Measurements from ENCODE around the gene A4GNT. TPM values are rescaled to one million over a fixed set of nuclear protein-coding genes. Genes with fewer than 3 reads are reported as not detected.
A peak's percentile ranks its signal among the peaks of the same experiment; 100 is the strongest.

Gene A4GNT
- 3.1 and 3.4 TPM in 2 replicates for total RNA-seq
- long read RNA-seq, transcript A4GNT-201 (3 exons, 1,771 nt), result major isoform, 6 of 11 reads
- long read RNA-seq, partial matches to known transcripts, result 4 of 11 reads
- long read RNA-seq, other reads (novel, unspliced or antisense), result 1 of 11 reads

DNA sequence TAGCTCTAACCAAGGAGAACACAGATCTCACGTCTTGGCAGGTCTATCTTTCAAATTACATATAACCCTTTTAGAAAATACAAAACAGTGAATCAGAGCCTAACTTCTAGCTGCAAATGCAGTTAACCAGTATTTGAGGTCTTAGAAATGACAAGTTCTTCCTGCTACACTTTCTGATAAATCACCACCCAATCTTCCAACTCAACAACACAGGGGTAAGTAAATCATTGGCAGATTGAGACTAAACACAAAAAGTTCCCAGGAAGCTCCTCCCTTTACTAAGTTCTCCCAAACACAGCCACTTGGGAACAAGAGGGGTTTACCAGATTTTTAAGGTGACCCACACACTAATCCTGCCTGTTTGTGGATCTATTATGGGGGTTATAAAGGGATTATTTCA is at the start of gene A4GNT:
Gene A4GNT (minus strand): TSS at position 152 of the 400 bp plus-strand sequence. CDS start 1,134 bp downstream, outside the sequence.
- H3K36me3 Mint-ChIP-seq (ENCODE audit: insufficient read depth), result no peaks in the 10 kb centered on the region
- peak within 1 kb of the TSS; percentile 68 for H3K27ac Mint-ChIP-seq
- peaks cover 62% of the 10 kb centered on the region for H3K4me1 Mint-ChIP-seq (ENCODE audit: low read depth)
- no peak for DNase-seq (ENCODE audit: low spot score, unreplicated experiment)
- TF ChIP-seq, protein P1, sequence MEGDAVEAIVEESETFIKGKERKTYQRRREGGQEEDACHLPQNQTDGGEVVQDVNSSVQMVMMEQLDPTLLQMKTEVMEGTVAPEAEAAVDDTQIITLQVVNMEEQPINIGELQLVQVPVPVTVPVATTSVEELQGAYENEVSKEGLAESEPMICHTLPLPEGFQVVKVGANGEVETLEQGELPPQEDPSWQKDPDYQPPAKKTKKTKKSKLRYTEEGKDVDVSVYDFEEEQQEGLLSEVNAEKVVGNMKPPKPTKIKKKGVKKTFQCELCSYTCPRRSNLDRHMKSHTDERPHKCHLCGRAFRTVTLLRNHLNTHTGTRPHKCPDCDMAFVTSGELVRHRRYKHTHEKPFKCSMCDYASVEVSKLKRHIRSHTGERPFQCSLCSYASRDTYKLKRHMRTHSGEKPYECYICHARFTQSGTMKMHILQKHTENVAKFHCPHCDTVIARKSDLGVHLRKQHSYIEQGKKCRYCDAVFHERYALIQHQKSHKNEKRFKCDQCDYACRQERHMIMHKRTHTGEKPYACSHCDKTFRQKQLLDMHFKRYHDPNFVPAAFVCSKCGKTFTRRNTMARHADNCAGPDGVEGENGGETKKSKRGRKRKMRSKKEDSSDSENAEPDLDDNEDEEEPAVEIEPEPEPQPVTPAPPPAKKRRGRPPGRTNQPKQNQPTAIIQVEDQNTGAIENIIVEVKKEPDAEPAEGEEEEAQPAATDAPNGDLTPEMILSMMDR (IDR thresholded peaks at IDR 0.05; ENCODE audit: unreplicated experiment), result no peak
- peaks cover 4% of the 10 kb centered on the region for H3K9me3 Mint-ChIP-seq (ENCODE audit: low read depth)
- H3K27me3 Mint-ChIP-seq, result no peaks in the 10 kb centered on the region
- H3K4me3 Mint-ChIP-seq (ENCODE audit: low read depth), result peak within 1 kb of the TSS; percentile 23

DNA sequence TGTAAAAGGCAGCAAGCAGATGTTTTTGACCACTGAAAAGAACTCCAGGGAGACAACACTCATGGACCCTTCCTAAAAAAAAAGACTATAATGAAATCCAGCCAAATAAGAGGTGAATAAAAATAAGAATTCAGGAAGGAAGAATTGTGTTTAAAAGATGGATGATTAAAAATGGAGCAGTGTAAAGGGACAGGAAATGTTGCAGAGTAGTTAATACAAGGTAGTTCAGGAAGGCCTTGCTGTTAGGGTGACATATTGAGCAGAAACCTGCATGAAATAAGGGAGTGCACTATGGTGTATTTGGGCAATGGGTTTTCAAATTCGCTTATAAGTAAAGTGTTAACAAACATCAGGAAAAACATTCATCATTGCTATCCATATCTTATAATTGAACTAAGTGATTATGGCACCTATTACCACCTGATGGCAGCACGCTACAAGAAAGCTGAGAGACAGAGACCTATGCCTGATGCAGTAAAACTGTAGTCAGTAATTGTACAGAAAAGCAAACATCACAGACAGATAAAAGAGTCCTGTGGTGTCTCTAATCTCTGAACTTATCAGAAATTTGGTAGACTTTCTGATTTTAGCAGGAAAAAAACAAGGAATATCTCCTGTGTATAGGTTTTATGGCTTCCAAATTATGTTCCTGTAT is 48.3 kb upstream of the A4GNT start:
- H3K27ac Mint-ChIP-seq, result no peak overlapping the region
- DNase-seq (ENCODE audit: low spot score, unreplicated experiment), result no peak
- no peaks in the 10 kb centered on the region for H3K9me3 Mint-ChIP-seq (ENCODE audit: low read depth)
- H3K4me1 Mint-ChIP-seq (ENCODE audit: low read depth), result peaks cover 15% of the 10 kb centered on the region
- TF ChIP-seq, protein P1 (IDR thresholded peaks at IDR 0.05; ENCODE audit: unreplicated experiment), result peak; percentile 39
- H3K36me3 Mint-ChIP-seq (ENCODE audit: insufficient read depth), result no peaks in the 10 kb centered on the region
- peaks cover 5% of the 10 kb centered on the region for H3K27me3 Mint-ChIP-seq
- no peak overlapping the region for H3K4me3 Mint-ChIP-seq (ENCODE audit: low read depth)

DNA sequence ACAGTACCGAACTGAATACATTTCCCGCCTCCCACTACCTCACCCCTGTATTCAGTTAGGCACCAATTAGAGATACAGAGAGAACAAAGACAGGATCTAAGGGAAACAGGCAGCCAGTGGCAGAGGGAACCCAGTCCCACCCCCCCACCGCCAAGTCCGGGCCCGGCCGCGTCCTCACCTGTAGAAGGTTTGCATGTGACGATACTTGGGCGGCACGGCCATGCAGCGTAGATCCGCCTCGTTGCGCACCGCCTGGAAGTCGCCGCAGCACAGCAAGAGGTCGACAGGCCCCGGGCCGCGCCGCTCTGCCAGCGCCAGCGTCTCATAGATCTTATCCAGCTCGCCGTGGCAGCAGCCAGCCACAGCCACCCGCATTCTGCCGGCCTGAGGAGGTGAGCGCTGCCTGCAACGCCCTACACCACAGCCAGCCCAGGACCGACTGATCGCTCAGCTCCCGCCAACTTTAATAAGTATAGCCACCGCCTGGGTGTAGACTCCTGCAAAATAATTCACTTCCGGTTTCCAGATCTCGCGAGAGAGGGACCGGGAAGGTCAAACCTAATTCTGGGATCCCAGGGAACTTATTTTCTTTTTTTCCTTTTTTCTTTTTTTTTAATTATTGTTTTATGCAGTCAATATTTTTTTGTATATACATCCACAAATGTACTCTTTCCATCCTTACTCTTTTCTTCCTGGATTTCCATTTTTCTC is 42.4 kb upstream of the A4GNT start, which contains the start of gene DBR1:
Gene DBR1 (minus strand): TSS at position 501 of the 711 bp plus-strand sequence. CDS start 126 bp downstream, at position 375.
- peak; percentile 71 for DNase-seq (ENCODE audit: low spot score, unreplicated experiment)
- H3K36me3 Mint-ChIP-seq (ENCODE audit: insufficient read depth), result peaks cover 10% of the 10 kb centered on the region
- peaks cover 14% of the 10 kb centered on the region for H3K4me1 Mint-ChIP-seq (ENCODE audit: low read depth)
- peak within 1 kb of the TSS; percentile 97 for H3K4me3 Mint-ChIP-seq (ENCODE audit: low read depth)
- peak within 1 kb of the TSS; percentile 98 for H3K27ac Mint-ChIP-seq
- TF ChIP-seq, protein P1 (IDR thresholded peaks at IDR 0.05; ENCODE audit: unreplicated experiment), result no peak
- H3K9me3 Mint-ChIP-seq (ENCODE audit: low read depth), result no peaks in the 10 kb centered on the region
- no peaks in the 10 kb centered on the region for H3K27me3 Mint-ChIP-seq

DNA sequence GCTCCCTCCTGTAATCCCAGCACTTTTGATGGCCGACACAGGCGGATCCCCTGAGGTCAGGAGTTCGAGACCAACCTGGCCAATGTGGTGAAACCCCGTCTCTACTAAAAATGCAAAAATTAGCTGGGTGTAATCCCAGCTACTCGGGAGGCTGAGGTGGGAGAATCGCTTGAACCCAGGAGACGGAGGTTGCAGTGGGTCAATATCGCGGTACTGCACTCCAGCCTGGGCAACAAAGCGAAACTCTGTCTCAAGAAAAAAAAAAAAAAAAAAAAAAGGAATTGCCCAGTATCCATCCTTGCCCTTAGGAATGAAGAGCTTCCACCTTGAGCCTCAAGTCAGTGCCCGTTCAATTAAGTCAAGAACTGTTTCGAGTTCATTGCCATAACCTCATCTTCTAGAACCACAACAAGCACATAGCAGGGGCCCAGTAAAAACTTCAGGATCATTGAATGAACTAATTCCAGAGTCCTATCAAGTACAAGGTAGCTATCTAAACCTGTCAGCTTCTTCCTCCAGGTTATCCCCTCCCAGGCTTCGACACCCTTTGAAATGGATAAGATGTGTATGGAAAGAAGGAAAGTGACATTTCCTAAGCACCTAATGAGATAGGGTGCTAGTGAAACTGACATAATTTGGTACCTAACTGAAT is 41.7 kb upstream of the A4GNT start:
- peaks cover 11% of the 10 kb centered on the region for H3K36me3 Mint-ChIP-seq (ENCODE audit: insufficient read depth)
- H3K4me1 Mint-ChIP-seq (ENCODE audit: low read depth), result peaks cover 14% of the 10 kb centered on the region
- peak overlapping the region; percentile 98 for H3K27ac Mint-ChIP-seq
- no peaks in the 10 kb centered on the region for H3K27me3 Mint-ChIP-seq
- H3K4me3 Mint-ChIP-seq (ENCODE audit: low read depth), result peak overlapping the region; percentile 97
- no peak for DNase-seq (ENCODE audit: low spot score, unreplicated experiment)
- no peaks in the 10 kb centered on the region for H3K9me3 Mint-ChIP-seq (ENCODE audit: low read depth)
- TF ChIP-seq, protein P1 (IDR thresholded peaks at IDR 0.05; ENCODE audit: unreplicated experiment), result no peak

GRCh38 chr3:138172625-138173024 is 40.4 kb upstream of the A4GNT start:
- DNase-seq (ENCODE audit: low spot score, unreplicated experiment), result no peak
- no peaks in the 10 kb centered on the region for H3K27me3 Mint-ChIP-seq
- peaks cover 14% of the 10 kb centered on the region for H3K4me1 Mint-ChIP-seq (ENCODE audit: low read depth)
- TF ChIP-seq, protein P1 (IDR thresholded peaks at IDR 0.05; ENCODE audit: unreplicated experiment), result no peak
- peaks cover 16% of the 10 kb centered on the region for H3K36me3 Mint-ChIP-seq (ENCODE audit: insufficient read depth)
- peak overlapping the region; percentile 97 for H3K4me3 Mint-ChIP-seq (ENCODE audit: low read depth)
- H3K9me3 Mint-ChIP-seq (ENCODE audit: low read depth), result no peaks in the 10 kb centered on the region
- no peak overlapping the region for H3K27ac Mint-ChIP-seq

Measured in progenitor cell of endocrine pancreas (in vitro differentiated cells).